Endothelial cell of umbilical vein (primary cell): ENCODE measurements around the gene CLNK.
A peak's percentile ranks its signal among the peaks of the same experiment; 100 is the strongest.

Source experiments
- CTCF ChIP-seq, 2 donors: IDR thresholded peaks; 1 replicate in 1 of 2; 2 replicates in 1 of 2; pipeline ENCODE4 v1.5.1; 2011; ENCODE audit warnings: low read length in 2 of 2, mild to moderate bottlenecking in 2 of 2, moderate library complexity in 2 of 2, control low read depth in 1 of 2, inconsistent platforms in 1 of 2, low read depth in 1 of 2; ENCODE audit not compliant: insufficient read depth in 1 of 2; ENCODE audit errors: extremely low read depth in 1 of 2
- EZH2 ChIP-seq: IDR thresholded peaks from 2 replicates; pipeline ENCODE4 v1.6.1; 2012; ENCODE audit warnings: borderline replicate concordance, low read depth, mild to moderate bottlenecking, moderate library complexity, low read length, inconsistent platforms; ENCODE audit not compliant: severe bottlenecking
- FOS ChIP-seq: IDR thresholded peaks from 2 replicates; pipeline ENCODE4 v1.6.1; 2011; ENCODE audit warnings: mild to moderate bottlenecking, low read length, moderate library complexity, borderline replicate concordance; ENCODE audit not compliant: insufficient read depth
- JUN ChIP-seq: IDR thresholded peaks from 2 replicates; pipeline ENCODE4 v1.6.1; 2011; ENCODE audit warnings: borderline replicate concordance, low read depth; ENCODE audit not compliant: insufficient read length, insufficient read depth
- MAX ChIP-seq: IDR thresholded peaks from 2 replicates; pipeline ENCODE4 v1.6.1; 2011; ENCODE audit not compliant: insufficient read depth, insufficient read length
- MYC ChIP-seq: IDR thresholded peaks from one replicate; pipeline ENCODE4 v1.6.1; 2011; ENCODE audit warnings: mild to moderate bottlenecking, low read depth, low read length
- POLR2A ChIP-seq: IDR thresholded peaks from 2 replicates; pipeline ENCODE4 v1.6.1; 2012; ENCODE audit warnings: low read depth, mild to moderate bottlenecking, control low read depth, low read length
- POLR2AphosphoS5 ChIP-seq: IDR thresholded peaks from 2 replicates; pipeline ENCODE4 v1.6.1; 2012; ENCODE audit warnings: low read depth, mild to moderate bottlenecking, control low read depth, low read length, moderate library complexity; ENCODE audit not compliant: insufficient read depth

- TF ChIP-seq CTCF (IDR thresholded peaks at IDR 0.05; ENCODE audit: extremely low read depth in 1 of 2, insufficient read depth in 1 of 2, low read depth in 1 of 2, low read length in 2 of 2), result peak; percentile 65 to 72
- TF ChIP-seq POLR2AphosphoS5, result no peak
- no peak for TF ChIP-seq EZH2
- TF ChIP-seq POLR2A, result no peak
- no peak for TF ChIP-seq FOS
- no peak for TF ChIP-seq MYC
- TF ChIP-seq MAX, result no peak
- no peak for TF ChIP-seq JUN
Measured at GRCh38 chr4:10554694-10555093, 129.9 kb downstream of the CLNK start.
